ENCODE results near the gene CUX1.
"Not testable (repeated sequence)": the region's sequence is repeated elsewhere in the genome, so short reads cannot be mapped to it uniquely, and the experiment has no call there.

CUX1 gene

DNA sequence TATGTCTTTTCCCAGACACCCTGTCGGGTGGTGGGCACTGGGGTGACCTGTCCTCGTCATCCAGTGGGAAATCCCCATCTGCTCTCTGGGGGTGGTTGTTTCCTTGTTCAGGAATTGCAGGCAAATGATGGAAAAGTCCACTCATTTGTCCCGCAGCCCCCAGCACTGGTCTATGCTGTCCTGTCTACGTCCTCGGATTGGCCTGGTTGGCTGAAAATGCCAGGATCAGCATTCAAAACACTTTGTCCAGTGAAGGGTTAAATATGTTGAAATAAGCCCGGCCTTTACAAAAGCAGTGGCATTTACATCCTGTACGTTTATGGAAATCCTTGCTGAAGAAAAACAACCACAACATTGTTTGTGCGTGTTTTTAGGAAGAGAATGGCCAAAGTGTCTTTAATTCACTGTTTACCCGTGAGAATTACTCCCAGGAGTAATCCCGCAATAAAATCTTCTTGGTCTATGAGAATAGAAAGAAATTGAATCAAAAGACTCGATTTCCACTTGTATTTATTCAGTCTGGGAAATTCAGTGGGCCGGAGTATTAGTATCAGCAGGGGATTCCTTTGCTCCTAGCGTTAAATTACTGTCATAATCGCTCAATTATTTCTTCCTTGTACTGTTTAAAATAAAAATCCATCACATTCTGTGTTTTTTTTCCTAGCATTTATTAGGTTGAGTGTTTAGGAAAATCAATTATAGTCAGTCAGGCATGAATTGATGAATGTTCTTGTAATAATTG is 352.4 kb downstream of the CUX1 start:
- Histone ChIP-seq H3K36me3 (ENCODE audit: control insufficient read depth in 1 of 2, insufficient read depth in 2 of 2, low read length in 2 of 2) (peaks cover 0 to 20% of the 10 kb centered on the region in 2 donors), H3K9me3 (ENCODE audit: control insufficient read depth in 1 of 2, low read length in 2 of 2) (no peaks in the 10 kb centered on the region), H3K27ac (ENCODE audit: low read length) (no peak overlapping the region), H3K4me3 (ENCODE audit: low read depth in 1 of 2, low read length in 2 of 2) (no peak overlapping the region), H3K4me1 (ENCODE audit: control insufficient read depth in 1 of 2, insufficient read depth in 2 of 2, low read length in 2 of 2) (no peaks in the 10 kb centered on the region), H3K27me3 (ENCODE audit: low read depth, low read length) (no peaks in the 10 kb centered on the region)

- no peaks in the 10 kb centered on the region for H3K9me3 ChIP-seq (ENCODE audit: control insufficient read depth in 1 of 2, low read length in 2 of 2)
- peaks cover 0 to 25% of the 10 kb centered on the region in 2 donors for H3K36me3 ChIP-seq (ENCODE audit: control insufficient read depth in 1 of 2, insufficient read depth in 2 of 2, low read length in 2 of 2)
- no peaks in the 10 kb centered on the region for H3K27me3 ChIP-seq (ENCODE audit: low read depth, low read length)
- H3K4me1 ChIP-seq (ENCODE audit: control insufficient read depth in 1 of 2, insufficient read depth in 2 of 2, low read length in 2 of 2), result no peaks in the 10 kb centered on the region
- no peak overlapping the region for H3K27ac ChIP-seq (ENCODE audit: low read length)
- H3K4me3 ChIP-seq (ENCODE audit: low read depth in 1 of 2, low read length in 2 of 2), result no peak overlapping the region
Measured at GRCh38 chr7:102170393-102170970, 353.1 kb downstream of the CUX1 start.

DNA sequence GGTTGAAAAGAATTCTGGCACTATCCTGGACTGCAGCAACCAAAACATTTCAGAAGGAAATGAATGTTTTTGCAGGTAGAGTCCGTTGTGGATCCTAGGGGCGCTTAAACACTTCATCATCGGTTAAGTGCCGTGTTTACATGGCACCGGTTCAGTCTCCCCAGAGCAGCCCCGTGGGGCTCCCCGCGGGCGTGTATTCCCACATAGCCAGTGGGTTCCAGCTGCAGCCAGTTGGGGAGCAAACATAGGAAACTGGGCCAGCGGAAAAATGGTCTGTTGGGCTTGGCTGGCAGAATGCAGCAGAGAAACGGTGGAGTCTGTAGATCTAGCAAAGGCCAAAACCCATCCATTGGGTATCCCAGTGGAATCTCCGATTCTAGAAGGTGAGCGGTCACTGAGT is 356.2 kb downstream of the CUX1 start:
- H3K4me3 ChIP-seq (ENCODE audit: low read depth in 1 of 2, low read length in 2 of 2), result no peak overlapping the region
- H3K27me3 ChIP-seq (ENCODE audit: low read depth, low read length), result no peaks in the 10 kb centered on the region
- H3K36me3 ChIP-seq (ENCODE audit: control insufficient read depth in 1 of 2, insufficient read depth in 2 of 2, low read length in 2 of 2), result peaks cover 0 to 27% of the 10 kb centered on the region in 2 donors
- H3K27ac ChIP-seq (ENCODE audit: low read length), result no peak overlapping the region
- H3K9me3 ChIP-seq (ENCODE audit: control insufficient read depth in 1 of 2, low read length in 2 of 2), result no peaks in the 10 kb centered on the region
- no peaks in the 10 kb centered on the region for H3K4me1 ChIP-seq (ENCODE audit: control insufficient read depth in 1 of 2, insufficient read depth in 2 of 2, low read length in 2 of 2)

- Histone ChIP-seq H3K4me3 (ENCODE audit: low read depth in 1 of 2, low read length in 2 of 2) (no peak overlapping the region), H3K27ac (ENCODE audit: low read length) (no peak overlapping the region), H3K36me3 (ENCODE audit: control insufficient read depth in 1 of 2, insufficient read depth in 2 of 2, low read length in 2 of 2) (peaks cover 0 to 37% of the 10 kb centered on the region in 2 donors), H3K4me1 (ENCODE audit: control insufficient read depth in 1 of 2, insufficient read depth in 2 of 2, low read length in 2 of 2) (no peaks in the 10 kb centered on the region), H3K27me3 (ENCODE audit: low read depth, low read length) (no peaks in the 10 kb centered on the region), H3K9me3 (ENCODE audit: control insufficient read depth in 1 of 2, low read length in 2 of 2) (no peaks in the 10 kb centered on the region)
Measured at GRCh38 chr7:102175423-102176170, 358.2 kb downstream of the CUX1 start.

DNA sequence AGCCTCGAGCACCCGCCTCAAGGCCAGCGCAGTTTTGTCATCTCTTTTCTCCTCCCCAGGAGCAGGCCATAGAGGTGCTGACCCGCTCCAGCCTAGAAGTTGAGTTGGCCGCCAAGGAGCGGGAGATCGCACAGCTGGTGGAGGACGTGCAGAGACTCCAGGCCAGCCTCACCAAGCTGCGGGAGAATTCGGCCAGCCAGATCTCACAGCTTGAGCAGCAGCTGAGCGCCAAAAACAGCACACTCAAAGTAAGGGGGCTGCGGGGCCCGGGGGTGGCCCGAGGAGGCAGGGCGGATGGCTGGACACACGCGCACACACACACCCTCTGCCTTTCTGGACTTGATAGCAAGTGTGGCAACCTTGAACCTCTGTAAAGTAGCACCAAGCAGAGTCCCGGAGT is 361.0 kb downstream of the CUX1 start:
- no peaks in the 10 kb centered on the region for H3K4me1 ChIP-seq (ENCODE audit: control insufficient read depth in 1 of 2, insufficient read depth in 2 of 2, low read length in 2 of 2)
- no peaks in the 10 kb centered on the region for H3K9me3 ChIP-seq (ENCODE audit: control insufficient read depth in 1 of 2, low read length in 2 of 2)
- peaks cover 0 to 37% of the 10 kb centered on the region in 2 donors for H3K36me3 ChIP-seq (ENCODE audit: control insufficient read depth in 1 of 2, insufficient read depth in 2 of 2, low read length in 2 of 2)
- H3K4me3 ChIP-seq (ENCODE audit: low read depth in 1 of 2, low read length in 2 of 2), result no peak overlapping the region
- no peak overlapping the region for H3K27ac ChIP-seq (ENCODE audit: low read length)
- no peaks in the 10 kb centered on the region for H3K27me3 ChIP-seq (ENCODE audit: low read depth, low read length)

DNA sequence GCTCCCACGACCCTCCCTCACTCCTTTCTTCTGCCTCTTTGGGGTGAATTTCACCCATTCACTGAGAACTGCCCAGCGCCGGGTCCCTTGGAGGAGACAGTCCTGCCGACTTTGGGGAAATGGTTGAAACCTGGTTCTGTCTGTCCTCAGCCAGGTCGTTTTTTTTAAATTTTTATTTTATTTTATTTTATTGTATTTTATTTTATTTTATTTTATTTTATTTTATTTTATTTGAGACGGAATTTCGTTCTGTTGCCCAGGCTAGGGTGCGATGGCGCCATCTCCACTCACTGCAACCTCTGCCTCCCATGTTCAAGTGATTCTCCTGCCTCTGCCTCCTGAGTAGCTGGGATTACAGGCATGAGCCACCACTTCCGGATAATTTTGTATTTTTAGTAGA is 363.3 kb downstream of the CUX1 start:
- Histone ChIP-seq H3K4me3 (ENCODE audit: low read depth in 1 of 2, low read length in 2 of 2) (no peak overlapping the region), H3K4me1 (ENCODE audit: control insufficient read depth in 1 of 2, insufficient read depth in 2 of 2, low read length in 2 of 2) (no peaks in the 10 kb centered on the region), H3K27ac (ENCODE audit: low read length) (no peak overlapping the region), H3K9me3 (ENCODE audit: control insufficient read depth in 1 of 2, low read length in 2 of 2) (no peaks in the 10 kb centered on the region), H3K27me3 (ENCODE audit: low read depth, low read length) (no peaks in the 10 kb centered on the region), H3K36me3 (ENCODE audit: control insufficient read depth in 1 of 2, insufficient read depth in 2 of 2, low read length in 2 of 2) (peaks cover 0 to 49% of the 10 kb centered on the region in 2 donors)

DNA sequence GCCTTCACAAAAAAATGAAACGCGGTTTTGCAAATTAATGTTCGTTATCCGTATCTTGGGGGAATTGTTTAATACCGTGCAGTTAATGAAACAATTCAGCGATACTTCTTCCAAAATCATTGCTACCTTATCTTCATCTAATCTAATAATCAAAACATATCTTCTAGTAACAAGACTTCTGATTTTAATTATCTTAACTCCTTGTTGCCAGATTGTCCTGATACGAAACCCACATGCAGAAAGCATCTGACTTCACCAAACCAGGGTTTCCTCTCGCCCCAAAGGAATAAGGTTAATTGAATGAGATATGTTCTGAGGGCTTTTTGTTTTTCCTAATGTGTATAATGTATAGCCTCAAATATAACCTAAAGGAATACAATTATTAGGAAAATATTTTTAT is 364.1 kb downstream of the CUX1 start:
- Histone ChIP-seq H3K27me3 (ENCODE audit: low read depth, low read length) (no peaks in the 10 kb centered on the region), H3K9me3 (ENCODE audit: control insufficient read depth in 1 of 2, low read length in 2 of 2) (no peaks in the 10 kb centered on the region), H3K27ac (ENCODE audit: low read length) (no peak overlapping the region), H3K36me3 (ENCODE audit: control insufficient read depth in 1 of 2, insufficient read depth in 2 of 2, low read length in 2 of 2) (peaks cover 0 to 54% of the 10 kb centered on the region in 2 donors), H3K4me1 (ENCODE audit: control insufficient read depth in 1 of 2, insufficient read depth in 2 of 2, low read length in 2 of 2) (no peaks in the 10 kb centered on the region), H3K4me3 (ENCODE audit: low read depth in 1 of 2, low read length in 2 of 2) (no peak overlapping the region)

DNA sequence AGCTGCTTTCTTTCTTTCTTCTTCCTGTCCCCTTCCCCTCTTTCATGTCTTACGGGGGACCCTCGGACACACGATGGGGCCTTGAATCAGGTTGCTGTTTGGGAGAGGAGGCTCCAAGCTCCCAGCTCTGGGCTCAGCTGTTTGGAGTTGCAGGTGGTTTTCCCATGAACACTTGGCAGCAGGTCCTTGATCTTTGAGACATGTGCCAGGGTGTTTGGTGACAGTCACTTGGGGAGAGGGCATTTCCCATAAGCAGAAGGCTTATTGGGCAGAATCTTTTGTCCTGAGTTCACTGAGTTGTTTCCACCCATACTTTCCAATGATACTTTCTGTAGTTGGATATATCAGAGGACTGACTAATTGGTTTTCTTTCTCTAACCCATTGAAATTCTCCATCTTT is 364.6 kb downstream of the CUX1 start:
- no peaks in the 10 kb centered on the region for H3K27me3 ChIP-seq (ENCODE audit: low read depth, low read length)
- no peak overlapping the region for H3K4me3 ChIP-seq (ENCODE audit: low read depth in 1 of 2, low read length in 2 of 2)
- peaks cover 0 to 54% of the 10 kb centered on the region in 2 donors for H3K36me3 ChIP-seq (ENCODE audit: control insufficient read depth in 1 of 2, insufficient read depth in 2 of 2, low read length in 2 of 2)
- H3K27ac ChIP-seq (ENCODE audit: low read length), result no peak overlapping the region
- no peaks in the 10 kb centered on the region for H3K9me3 ChIP-seq (ENCODE audit: control insufficient read depth in 1 of 2, low read length in 2 of 2)
- H3K4me1 ChIP-seq (ENCODE audit: control insufficient read depth in 1 of 2, insufficient read depth in 2 of 2, low read length in 2 of 2), result no peaks in the 10 kb centered on the region

DNA sequence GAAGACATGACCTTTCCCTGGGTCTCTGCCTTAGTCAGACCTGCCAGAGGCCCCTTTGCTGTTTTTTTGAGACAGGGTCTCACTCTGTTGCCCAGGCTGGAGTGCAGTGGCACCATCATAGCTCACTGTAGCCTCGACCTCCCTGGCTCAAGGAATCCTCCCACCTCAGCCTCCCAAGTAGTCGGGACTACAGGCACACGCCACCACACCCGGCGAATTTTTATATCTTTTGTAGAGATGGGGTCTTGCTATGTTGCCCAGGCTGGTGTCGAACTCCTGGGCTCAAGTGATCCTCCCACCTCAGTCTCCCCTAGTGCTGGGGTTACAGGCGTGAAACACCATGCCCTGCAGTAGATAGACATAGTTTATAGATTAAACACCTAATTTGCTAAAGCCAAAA is 366.4 kb downstream of the CUX1 start:
- H3K4me3 ChIP-seq (ENCODE audit: low read depth in 1 of 2, low read length in 2 of 2); H3K9me3 ChIP-seq (ENCODE audit: control insufficient read depth in 1 of 2, low read length in 2 of 2); H3K27ac ChIP-seq (ENCODE audit: low read length); H3K27me3 ChIP-seq (ENCODE audit: low read depth, low read length); H3K4me1 ChIP-seq (ENCODE audit: control insufficient read depth in 1 of 2, insufficient read depth in 2 of 2, low read length in 2 of 2): not testable (repeated sequence)
- H3K36me3 ChIP-seq (ENCODE audit: control insufficient read depth in 1 of 2, insufficient read depth in 2 of 2, low read length in 2 of 2), result peaks cover 0 to 45% of the 10 kb centered on the region in 2 donors

- H3K36me3 ChIP-seq (ENCODE audit: control insufficient read depth in 1 of 2, insufficient read depth in 2 of 2, low read length in 2 of 2), result peaks cover 0 to 41% of the 10 kb centered on the region in 2 donors
- no peaks in the 10 kb centered on the region for H3K4me1 ChIP-seq (ENCODE audit: control insufficient read depth in 1 of 2, insufficient read depth in 2 of 2, low read length in 2 of 2)
- no peak overlapping the region for H3K4me3 ChIP-seq (ENCODE audit: low read depth in 1 of 2, low read length in 2 of 2)
- H3K27ac ChIP-seq (ENCODE audit: low read length), result no peak overlapping the region
- H3K27me3 ChIP-seq (ENCODE audit: low read depth, low read length), result no peaks in the 10 kb centered on the region
- H3K9me3 ChIP-seq (ENCODE audit: control insufficient read depth in 1 of 2, low read length in 2 of 2), result no peaks in the 10 kb centered on the region
Measured at GRCh38 chr7:102184303-102184702, 366.9 kb downstream of the CUX1 start.

GRCh38 chr7:102185796-102186195 is 368.4 kb downstream of the CUX1 start:
- Histone ChIP-seq H3K36me3 (ENCODE audit: control insufficient read depth in 1 of 2, insufficient read depth in 2 of 2, low read length in 2 of 2) (peaks cover 10 to 46% of the 10 kb centered on the region in 2 donors), H3K27me3 (ENCODE audit: low read depth, low read length) (no peaks in the 10 kb centered on the region), H3K4me3 (ENCODE audit: low read depth in 1 of 2, low read length in 2 of 2) (no peak overlapping the region), H3K9me3 (ENCODE audit: control insufficient read depth in 1 of 2, low read length in 2 of 2) (no peaks in the 10 kb centered on the region), H3K27ac (ENCODE audit: low read length) (no peak overlapping the region), H3K4me1 (ENCODE audit: control insufficient read depth in 1 of 2, insufficient read depth in 2 of 2, low read length in 2 of 2) (no peaks in the 10 kb centered on the region)

Data from muscle layer of duodenum (tissue), 2 donors.